Measurements from ENCODE around the gene TPCN2.

DNA sequence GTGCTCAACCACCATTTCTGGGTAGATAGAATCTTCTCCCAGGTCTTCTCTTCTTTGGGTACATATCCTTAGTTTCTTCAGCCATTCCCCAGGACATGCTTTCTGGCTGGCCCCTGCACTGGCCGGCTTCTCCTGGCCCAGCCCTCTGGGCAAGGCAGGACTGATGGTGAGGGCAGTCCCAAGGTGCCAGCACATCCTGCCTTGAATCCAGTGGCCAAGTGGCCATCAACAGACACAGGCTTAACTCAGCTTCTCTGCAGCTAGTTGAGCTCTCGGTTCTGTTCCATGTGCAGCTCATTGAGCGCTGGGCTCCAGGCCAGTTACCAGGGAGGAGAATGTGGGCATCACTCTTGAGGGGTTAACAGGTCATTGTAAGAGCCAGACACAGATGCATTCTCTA, 124.6 kb downstream of the TPCN2 start:
- TF ChIP-seq FOS (IDR thresholded peaks at IDR 0.05; ENCODE audit: low read depth, low read length) (no peak), RAD21 (IDR thresholded peaks at IDR 0.05; ENCODE audit: low read length) (no peak), POLR2A (IDR thresholded peaks at IDR 0.05; ENCODE audit: low read depth, low read length) (no peak), CEBPB (IDR thresholded peaks at IDR 0.05; ENCODE audit: low read depth, low read length) (no peak), BHLHE40 (IDR thresholded peaks at IDR 0.05; ENCODE audit: low read depth, low read length) (no peak), CHD1 (IDR thresholded peaks at IDR 0.05; ENCODE audit: low read depth, low read length) (no peak), MXI1 (IDR thresholded peaks at IDR 0.05; ENCODE audit: borderline replicate concordance, low read depth, low read length) (no peak), MAFK (IDR thresholded peaks at IDR 0.05; ENCODE audit: low read depth, low read length) (no peak), SMC3 (IDR thresholded peaks at IDR 0.05; ENCODE audit: low read depth, low read length) (no peak), NFE2L2 (IDR thresholded peaks at IDR 0.05; ENCODE audit: low read depth, low read length) (no peak), RFX5 (IDR thresholded peaks at IDR 0.05; ENCODE audit: low read depth, low read length) (no peak)
- TF ChIP-seq, protein P1, sequence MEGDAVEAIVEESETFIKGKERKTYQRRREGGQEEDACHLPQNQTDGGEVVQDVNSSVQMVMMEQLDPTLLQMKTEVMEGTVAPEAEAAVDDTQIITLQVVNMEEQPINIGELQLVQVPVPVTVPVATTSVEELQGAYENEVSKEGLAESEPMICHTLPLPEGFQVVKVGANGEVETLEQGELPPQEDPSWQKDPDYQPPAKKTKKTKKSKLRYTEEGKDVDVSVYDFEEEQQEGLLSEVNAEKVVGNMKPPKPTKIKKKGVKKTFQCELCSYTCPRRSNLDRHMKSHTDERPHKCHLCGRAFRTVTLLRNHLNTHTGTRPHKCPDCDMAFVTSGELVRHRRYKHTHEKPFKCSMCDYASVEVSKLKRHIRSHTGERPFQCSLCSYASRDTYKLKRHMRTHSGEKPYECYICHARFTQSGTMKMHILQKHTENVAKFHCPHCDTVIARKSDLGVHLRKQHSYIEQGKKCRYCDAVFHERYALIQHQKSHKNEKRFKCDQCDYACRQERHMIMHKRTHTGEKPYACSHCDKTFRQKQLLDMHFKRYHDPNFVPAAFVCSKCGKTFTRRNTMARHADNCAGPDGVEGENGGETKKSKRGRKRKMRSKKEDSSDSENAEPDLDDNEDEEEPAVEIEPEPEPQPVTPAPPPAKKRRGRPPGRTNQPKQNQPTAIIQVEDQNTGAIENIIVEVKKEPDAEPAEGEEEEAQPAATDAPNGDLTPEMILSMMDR (conservative IDR thresholded peaks at IDR 0.05; ENCODE audit: low read depth, low read length), result no peak
- TF ChIP-seq, protein P2, sequence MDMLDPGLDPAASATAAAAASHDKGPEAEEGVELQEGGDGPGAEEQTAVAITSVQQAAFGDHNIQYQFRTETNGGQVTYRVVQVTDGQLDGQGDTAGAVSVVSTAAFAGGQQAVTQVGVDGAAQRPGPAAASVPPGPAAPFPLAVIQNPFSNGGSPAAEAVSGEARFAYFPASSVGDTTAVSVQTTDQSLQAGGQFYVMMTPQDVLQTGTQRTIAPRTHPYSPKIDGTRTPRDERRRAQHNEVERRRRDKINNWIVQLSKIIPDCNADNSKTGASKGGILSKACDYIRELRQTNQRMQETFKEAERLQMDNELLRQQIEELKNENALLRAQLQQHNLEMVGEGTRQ (IDR thresholded peaks at IDR 0.05; ENCODE audit: low read depth, low read length), result no peak
- TF ChIP-seq, protein P3, sequence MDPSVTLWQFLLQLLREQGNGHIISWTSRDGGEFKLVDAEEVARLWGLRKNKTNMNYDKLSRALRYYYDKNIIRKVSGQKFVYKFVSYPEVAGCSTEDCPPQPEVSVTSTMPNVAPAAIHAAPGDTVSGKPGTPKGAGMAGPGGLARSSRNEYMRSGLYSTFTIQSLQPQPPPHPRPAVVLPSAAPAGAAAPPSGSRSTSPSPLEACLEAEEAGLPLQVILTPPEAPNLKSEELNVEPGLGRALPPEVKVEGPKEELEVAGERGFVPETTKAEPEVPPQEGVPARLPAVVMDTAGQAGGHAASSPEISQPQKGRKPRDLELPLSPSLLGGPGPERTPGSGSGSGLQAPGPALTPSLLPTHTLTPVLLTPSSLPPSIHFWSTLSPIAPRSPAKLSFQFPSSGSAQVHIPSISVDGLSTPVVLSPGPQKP (IDR thresholded peaks at IDR 0.05; ENCODE audit: borderline replicate concordance, low read depth, low read length), result no peak

Data from IMR-90 (cell line).